Upper lobe of left lung (tissue), 4 donors: ENCODE results near the gene ANKRD13D.

Experiments used
- POLR2A ChIP-seq, 4 donors: fragments of 450-650 bp; IDR thresholded peaks; one replicate each; pipeline ENCODE4 v1.5.1; 2016 to 2017; ENCODE audit warnings: antibody characterized with exemption in 4 of 4, mild to moderate bottlenecking in 2 of 4
- POLR2AphosphoS5 ChIP-seq, 2 donors: sonication (generic); formaldehyde crosslinking; IDR thresholded peaks; one replicate each; pipeline ENCODE4 v1.5.1; 2017; ENCODE audit warnings: antibody characterized with exemption in 2 of 2
- TF ChIP-seq, protein P1 (sequence below), 6 experiments: fragments of 450-650 bp in 4 of 6; fragments of 200-600 bp in 2 of 6; sonication (generic) in 2 of 6; IDR thresholded peaks; one replicate each; pipeline ENCODE4 v1.5.1; 2016 to 2019; ENCODE audit warnings: antibody characterized with exemption in 6 of 6

DNA sequence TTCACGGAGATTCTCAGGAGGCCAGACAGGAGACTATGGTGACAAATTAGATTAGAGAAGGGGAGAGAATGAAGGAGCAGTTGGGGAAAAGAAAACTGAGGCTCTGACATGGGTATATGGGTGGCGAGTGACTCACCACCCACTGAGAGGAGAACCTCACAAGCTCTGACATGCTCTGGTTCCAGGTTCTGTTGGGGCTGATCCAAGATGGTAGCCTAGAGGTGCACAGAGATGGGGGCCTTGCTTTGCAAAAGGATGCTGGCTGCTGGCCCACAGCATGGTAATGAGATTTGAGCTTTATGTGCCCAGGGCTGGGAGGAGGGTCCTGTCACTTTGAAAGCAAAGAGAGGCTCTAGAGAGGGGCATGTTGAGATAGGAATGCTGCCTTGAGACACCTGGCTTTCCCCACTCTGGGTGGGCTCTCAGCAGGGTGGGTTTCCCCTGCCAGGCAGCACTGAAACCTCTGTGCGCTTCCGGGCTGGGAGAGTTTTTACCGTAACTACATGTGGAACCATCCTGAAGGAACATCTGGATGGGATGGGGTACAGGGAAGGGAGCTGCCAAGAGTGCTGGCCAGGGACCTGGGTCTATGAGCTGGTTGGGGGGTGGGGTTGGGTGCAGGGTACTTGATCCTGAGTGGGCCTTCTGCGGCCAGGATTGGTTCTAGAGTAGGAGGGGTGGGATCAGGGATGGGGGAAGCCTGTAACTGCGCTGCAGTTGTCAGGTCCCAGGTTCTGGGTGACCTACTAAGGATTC, 24.0 kb upstream of the ANKRD13D start:
- no peak for TF ChIP-seq POLR2AphosphoS5 (IDR thresholded peaks at IDR 0.05)
- TF ChIP-seq, protein P1, sequence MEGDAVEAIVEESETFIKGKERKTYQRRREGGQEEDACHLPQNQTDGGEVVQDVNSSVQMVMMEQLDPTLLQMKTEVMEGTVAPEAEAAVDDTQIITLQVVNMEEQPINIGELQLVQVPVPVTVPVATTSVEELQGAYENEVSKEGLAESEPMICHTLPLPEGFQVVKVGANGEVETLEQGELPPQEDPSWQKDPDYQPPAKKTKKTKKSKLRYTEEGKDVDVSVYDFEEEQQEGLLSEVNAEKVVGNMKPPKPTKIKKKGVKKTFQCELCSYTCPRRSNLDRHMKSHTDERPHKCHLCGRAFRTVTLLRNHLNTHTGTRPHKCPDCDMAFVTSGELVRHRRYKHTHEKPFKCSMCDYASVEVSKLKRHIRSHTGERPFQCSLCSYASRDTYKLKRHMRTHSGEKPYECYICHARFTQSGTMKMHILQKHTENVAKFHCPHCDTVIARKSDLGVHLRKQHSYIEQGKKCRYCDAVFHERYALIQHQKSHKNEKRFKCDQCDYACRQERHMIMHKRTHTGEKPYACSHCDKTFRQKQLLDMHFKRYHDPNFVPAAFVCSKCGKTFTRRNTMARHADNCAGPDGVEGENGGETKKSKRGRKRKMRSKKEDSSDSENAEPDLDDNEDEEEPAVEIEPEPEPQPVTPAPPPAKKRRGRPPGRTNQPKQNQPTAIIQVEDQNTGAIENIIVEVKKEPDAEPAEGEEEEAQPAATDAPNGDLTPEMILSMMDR (IDR thresholded peaks at IDR 0.05): no peak
- TF ChIP-seq POLR2A (IDR thresholded peaks at IDR 0.05): no peak
